Ramos (cell line): ENCODE measurements around the gene DCC.

Experiments
- in situ Hi-C: fragments of 300-500 bp; cut with MboI; formaldehyde crosslinking; loops from one replicate; pipeline ENCODE4 v1.14.3; 2022; ENCODE audit warnings: low sequenced_read_pairs; ENCODE audit not compliant: unreplicated experiment

Gene DCC

GRCh38 chr18:52953387-52953786, 613.4 kb downstream of the DCC start:
- in situ Hi-C loops: no loop called here

DNA sequence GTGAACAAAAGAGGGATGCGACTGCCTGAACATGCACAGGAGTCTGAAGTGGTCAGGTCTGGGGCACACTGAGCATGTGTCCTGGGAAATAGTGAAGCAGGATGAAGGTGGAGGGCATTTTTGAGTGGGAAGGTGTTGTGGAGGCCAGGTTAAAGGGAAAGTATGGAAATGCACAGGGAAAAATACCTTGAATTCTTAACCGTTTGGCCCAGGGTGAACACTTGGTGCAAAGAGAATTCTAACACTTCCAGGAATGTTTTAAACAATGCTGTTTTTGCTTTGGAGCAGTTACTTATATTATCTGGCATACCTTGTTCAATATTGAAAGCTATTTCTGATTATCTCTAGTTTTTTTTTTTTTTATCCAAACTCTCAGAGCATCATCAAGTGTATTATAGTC, 623.5 kb downstream of the DCC start:
- in situ Hi-C loops: no loop called here

DNA sequence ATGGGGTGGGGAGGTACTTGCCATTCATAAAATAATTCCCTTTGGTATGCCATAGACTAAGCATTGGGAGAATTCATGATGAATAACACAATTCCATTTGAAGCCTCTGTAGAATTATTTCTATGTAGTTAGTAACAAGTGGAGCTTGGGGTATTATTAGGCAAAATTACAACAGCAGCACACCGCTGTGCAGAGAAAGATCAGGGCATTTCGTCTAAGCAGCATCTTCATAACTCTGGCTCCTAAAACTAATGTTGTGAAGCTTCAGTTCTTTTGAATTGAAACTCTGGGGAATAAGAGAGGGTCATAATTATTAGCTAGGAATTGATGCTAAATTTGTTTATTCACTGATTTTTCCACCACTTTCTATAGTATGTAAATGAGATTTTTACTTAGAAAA, 630.7 kb downstream of the DCC start:
- in situ Hi-C loops: no loop called here

- in situ Hi-C loops: no loop called here
Measured at GRCh38 chr18:52971097-52971496, 631.1 kb downstream of the DCC start.

DNA sequence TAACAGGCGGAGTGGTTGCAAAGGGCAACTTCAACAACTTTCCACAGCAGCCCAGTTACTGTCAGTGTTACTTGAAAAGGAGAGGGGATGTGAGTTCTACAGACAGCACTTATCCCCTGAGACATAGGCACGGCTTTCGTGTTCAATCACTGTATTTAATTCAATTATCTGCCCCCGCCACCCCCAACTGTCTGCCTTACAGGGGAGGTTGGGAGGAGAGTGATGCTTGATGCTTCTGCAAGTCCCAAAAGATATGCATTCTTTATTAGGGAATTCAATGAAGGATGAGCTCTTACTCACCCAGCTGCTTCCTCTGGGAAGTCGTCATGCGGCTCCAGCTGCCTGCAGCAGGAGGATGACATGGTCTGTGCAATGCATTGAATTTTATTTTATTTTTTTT, 639.9 kb downstream of the DCC start:
- in situ Hi-C loops: loop anchor here (25.0 kb wide), 1 partner anchor 1318 kb away; no protein-coding TSS in a partner anchor

GRCh38 chr18:52991246-52991645, 651.2 kb downstream of the DCC start:
- in situ Hi-C loops: loop anchor here (25.0 kb wide), 1 partner anchor 1329 kb away; no protein-coding TSS in a partner anchor

DNA sequence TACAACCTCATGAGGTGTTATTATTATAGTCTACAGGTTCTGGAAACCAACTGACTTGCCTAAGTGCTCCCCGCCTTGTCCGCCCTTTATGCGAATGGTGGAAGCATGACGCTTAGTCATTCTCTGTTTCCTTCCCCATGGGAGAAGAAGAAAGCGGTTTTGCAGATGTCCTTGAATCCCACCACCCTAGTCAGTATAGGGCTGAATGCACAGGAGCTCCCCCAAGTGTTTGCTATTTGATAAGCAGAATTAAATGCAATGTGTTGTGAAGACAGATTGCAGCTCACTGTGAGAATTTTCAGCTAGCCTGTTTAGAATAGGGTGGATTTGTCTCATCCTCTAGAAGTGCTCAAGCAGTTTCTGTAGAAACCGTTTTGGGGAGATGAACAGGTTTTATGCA, 652.0 kb downstream of the DCC start:
- in situ Hi-C loops: loop anchor here (25.0 kb wide), 1 partner anchor 1330 kb away; no protein-coding TSS in a partner anchor

DNA sequence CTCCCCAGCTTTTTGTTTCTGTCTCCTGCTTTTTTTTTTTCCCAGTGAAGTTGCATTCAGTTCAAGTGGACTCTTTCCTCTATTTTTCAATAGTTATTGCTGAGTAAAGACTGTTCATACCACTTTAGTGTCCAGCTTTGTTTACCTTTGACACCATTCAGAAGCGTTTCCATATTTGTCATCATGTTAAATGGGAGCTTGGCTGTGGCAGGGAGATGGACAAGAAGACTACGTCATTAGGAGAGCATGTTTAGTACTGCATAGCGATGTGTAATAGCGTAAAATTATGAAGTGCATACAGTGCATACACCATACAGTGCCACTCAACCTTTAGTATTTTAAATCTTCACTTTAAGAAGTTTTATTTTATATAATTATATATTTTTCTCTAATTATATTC, 655.9 kb downstream of the DCC start:
- in situ Hi-C loops: loop anchor here (25.0 kb wide), 1 partner anchor 1334 kb away; no protein-coding TSS in a partner anchor

GRCh38 chr18:52999633-53000032, 659.6 kb downstream of the DCC start:
- in situ Hi-C loops: loop anchor here (25.0 kb wide), 1 partner anchor 1337 kb away; no protein-coding TSS in a partner anchor

DNA sequence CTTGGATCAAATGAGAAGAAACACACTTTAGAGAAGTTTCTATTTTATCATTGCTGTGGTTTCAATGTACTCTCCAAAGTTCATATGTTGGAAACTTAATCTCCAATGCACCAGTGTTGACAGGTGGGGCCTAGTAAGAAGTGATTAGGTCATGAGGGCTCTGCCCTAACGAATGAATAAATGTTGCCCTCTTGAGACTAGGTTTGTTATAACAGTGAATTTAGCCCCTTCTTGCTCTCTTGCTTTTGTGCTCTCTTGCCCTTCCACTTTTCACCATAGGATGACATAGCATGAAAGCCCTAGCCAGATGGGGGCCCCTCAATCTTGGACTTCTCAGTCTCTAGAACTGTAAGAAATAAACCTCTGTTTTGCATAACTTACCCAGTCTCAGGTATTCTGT, 664.8 kb downstream of the DCC start:
- in situ Hi-C loops: no loop called here

DNA sequence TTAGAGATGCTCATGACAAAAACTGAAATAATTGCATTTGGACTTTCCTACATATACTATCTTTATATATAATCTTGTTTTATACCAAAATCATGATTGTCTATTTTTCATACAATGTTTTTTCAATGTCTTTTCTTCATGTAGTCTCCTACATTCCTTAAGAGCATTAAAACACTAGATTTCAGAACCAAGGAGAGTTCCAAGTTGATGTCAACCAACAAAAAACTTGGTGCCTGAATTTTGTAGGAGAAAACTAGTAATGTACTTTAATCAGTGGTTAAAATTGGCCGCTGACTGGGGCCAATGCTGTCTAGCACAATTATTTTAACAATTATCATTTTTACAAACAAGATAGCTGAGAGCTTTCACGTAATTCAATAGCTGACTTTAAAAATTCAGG, 678.8 kb downstream of the DCC start:
- in situ Hi-C loops: no loop called here

- in situ Hi-C loops: no loop called here
Measured at GRCh38 chr18:53025247-53025646, 685.2 kb downstream of the DCC start.

DNA sequence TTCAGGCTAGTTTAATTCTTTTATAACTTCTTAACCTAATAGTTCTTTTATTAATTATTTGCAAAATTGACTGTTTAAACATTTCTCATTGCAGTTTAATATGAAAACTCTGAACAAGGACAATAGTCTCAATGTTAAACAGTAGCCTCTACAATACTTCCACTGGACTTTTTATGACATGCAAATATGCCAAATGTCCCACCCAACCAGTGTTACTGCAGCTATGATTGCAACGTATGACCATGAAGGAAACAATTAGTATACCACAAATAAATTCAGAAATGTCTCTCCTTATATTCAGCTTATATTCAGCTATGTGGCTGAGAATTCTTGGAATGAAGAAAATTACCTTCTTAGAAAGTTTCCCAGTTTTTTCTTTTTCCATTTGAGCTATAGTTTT, 688.6 kb downstream of the DCC start:
- in situ Hi-C loops: no loop called here

DNA sequence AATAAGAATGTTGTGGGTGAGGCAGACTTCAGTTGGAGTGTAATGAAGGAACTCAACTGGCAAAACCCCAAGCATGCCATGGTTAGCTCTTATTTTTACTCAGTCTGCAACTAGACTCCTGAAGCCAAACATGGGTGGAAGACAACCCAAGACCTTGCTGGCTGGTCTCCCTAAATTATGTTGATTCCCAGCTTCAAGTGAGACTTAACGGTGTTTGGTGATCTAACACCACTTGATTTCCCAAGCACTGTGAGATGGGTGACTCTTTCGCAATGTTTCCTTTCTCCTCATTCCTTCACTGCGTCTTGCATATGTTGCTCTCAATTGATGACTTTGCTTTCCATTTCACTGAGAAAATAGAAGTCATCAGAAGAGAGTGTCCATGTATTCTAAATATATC, 693.1 kb downstream of the DCC start:
- in situ Hi-C loops: no loop called here

DNA sequence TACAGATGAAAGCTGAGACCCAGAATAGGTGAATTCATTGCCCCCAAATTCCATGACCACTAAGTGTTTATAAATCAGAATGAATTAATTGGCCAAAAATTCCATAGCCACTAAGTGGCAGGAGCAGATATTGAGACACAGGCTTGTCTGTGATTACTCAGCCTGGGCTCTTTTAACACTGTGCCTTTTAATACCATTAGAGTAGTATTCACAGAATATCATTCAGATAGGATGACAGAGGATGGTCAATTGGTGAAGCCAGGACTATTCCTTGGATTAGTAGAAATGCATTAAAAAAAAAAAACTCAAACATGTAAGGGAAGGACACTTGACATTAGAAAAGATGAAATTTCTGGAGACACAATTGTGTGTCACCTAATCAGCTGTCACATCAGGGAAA, 698.6 kb downstream of the DCC start:
- in situ Hi-C loops: no loop called here

GRCh38 chr18:53040286-53040685, 700.3 kb downstream of the DCC start:
- in situ Hi-C loops: no loop called here

DNA sequence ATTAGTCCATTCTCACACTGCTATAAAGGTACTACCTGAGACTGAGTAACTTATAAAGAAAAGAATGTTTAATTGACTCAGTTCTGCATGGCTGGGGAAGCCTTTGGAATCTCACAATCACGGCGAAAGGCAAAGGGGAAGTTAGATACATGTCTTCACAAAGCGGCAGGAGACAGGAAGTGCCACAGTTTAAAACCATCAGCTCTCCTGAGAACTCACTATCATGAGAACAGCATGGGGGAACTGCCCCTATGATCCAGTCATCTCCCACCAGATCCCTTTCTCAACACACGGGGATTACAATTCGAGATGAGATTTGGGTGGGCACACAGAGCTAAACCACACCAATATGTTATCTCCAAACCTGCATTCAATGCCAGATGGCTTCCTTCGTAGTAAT, 716.1 kb downstream of the DCC start:
- in situ Hi-C loops: no loop called here

DNA sequence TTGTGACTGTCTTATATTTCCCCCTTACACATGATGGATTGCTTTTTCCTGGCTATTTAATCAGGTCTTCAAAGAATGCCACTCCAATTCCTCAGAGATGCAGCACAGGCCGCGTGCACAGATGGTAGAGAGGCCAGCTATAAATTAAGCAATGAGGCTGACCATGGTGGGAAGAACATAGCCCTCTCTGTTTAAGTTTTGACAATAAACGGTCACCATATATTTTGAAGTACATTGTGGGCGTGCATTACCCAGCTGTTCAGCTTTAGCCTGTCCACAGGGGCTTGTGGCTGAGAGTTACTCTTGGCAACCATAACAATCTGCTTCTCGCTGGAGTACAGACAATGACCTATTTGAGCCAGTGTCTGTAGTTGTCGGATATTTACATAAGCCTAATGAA, 730.8 kb downstream of the DCC start:
- in situ Hi-C loops: no loop called here

DNA sequence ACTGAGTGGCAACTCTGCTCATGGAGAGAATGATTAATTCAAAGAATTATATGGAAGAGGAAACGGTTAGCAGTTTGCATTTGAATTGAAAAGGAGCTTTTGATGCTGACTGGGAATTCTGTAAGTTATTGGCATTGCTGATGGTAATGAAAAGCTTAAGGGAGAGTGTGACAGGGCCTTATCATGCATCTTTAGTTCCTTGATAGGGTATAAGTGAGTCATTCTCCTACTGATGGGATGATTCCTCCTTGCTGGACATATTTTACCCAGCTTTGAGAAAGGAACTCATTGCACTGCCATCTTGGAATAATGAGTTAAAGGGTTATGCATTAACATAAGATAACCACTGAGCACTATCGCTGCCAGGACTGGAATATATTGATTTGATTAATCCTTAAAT, 740.7 kb downstream of the DCC start:
- in situ Hi-C loops: no loop called here

DNA sequence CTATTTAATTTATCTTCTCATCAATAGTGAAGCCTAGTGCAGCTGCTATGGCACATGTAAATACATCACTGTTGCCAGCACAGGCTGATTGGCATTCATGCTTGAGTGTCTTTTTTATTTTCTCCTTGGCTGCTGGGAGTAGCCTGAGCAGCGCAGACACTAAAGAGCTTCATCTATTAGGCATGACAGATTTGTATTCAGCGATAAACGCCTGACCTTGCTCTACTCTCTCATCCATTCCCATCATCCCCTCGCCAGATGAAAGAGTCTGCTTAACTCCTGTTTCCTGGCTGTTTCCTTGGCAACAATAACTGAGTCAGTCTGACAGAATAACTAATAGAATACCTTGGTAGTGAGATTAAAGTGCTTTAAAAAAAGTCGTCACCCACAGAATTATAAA, 753.6 kb downstream of the DCC start:
- in situ Hi-C loops: no loop called here

DNA sequence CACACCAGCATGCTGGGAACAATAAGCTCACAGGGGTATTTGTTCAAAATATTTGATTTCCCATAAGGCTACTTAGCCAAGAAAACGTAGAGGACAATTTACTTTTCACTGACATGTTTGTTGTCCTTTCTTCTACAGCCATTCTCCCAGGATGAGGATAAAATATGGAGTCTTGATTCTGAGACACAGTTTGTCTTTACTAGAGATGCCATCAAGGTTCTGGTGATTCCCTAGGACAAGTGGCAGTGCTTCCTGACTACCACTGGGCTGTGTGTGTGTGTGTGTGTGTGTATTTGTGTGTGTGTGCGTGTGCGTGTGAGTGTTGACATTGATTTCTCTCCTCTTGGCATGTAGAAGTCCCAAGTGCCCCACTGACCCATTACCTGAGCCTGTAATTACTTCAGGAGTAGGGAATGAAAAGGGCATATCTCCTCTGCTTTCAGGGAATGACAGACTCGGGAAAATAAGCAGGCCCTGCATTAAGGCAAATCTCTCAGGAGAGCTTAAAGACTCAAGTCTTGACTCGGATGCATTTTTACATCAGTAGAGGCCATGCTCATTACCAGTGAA, 761.6 kb downstream of the DCC start:
- in situ Hi-C loops: no loop called here

- in situ Hi-C loops: no loop called here
Measured at GRCh38 chr18:53114441-53114840, 774.4 kb downstream of the DCC start.
